ENCODE measurements around the gene IRS2.

GRCh38 chr13:109767023-109767422 is 19.4 kb downstream of the IRS2 start:
- TF ChIP-seq EZH2 (IDR thresholded peaks at IDR 0.05; ENCODE audit: insufficient read depth, poor library complexity, severe bottlenecking) (no peak), EZH2phosphoT487 (IDR thresholded peaks at IDR 0.05; ENCODE audit: insufficient read depth, low read depth) (no peak)
